Smooth muscle cell (in vitro differentiated cells): ENCODE results near the gene EEF2. TPM values are rescaled to one million over a fixed set of nuclear protein-coding genes. Genes with fewer than 3 reads are reported as not detected.

Source experiments
- DNase-seq: peaks from one replicate; lab custom pipeline; 2025; ENCODE audit not compliant: unreplicated experiment; lab: John Stamatoyannopoulos, UW
- H2AFZ ChIP-seq: fragments of 200-600 bp; sonication (generic); 2 replicates; pipeline ENCODE4 v1.6.0; 2016; ENCODE audit warnings: antibody characterized with exemption, low read depth, mild to moderate bottlenecking
- H3F3A ChIP-seq: fragments of 200-600 bp; sonication (generic); 2 replicates; pipeline ENCODE4 v1.6.0; 2017; ENCODE audit warnings: antibody characterized with exemption, low read depth
- H3K27ac ChIP-seq: fragments of 200-600 bp; sonication (generic); 2 replicates; pipeline ENCODE4 v1.5.1; 2016; ENCODE audit warnings: low read depth, mild to moderate bottlenecking
- H3K27me3 ChIP-seq: fragments of 200-600 bp; sonication (generic); 2 replicates; pipeline ENCODE4 v1.6.1; 2016; ENCODE audit warnings: low read depth, mild to moderate bottlenecking
- H3K36me3 ChIP-seq: fragments of 200-600 bp; sonication (generic); 2 replicates; pipeline ENCODE4 v1.5.1; 2016; ENCODE audit warnings: low read depth
- H3K4me1 ChIP-seq: fragments of 200-600 bp; sonication (generic); 2 replicates; pipeline ENCODE4 v1.5.1; 2016; ENCODE audit warnings: low read depth
- H3K4me2 ChIP-seq: fragments of 200-600 bp; sonication (generic); 2 replicates; pipeline ENCODE4 v1.6.0; 2016; ENCODE audit warnings: mild to moderate bottlenecking
- H3K4me3 ChIP-seq: fragments of 200-600 bp; sonication (generic); 2 replicates; pipeline ENCODE4 v1.5.1; 2016; ENCODE audit warnings: mild to moderate bottlenecking
- H3K79me2 ChIP-seq: fragments of 200-600 bp; sonication (generic); 2 replicates; pipeline ENCODE4 v1.6.0; 2016; ENCODE audit warnings: low read depth, mild to moderate bottlenecking
- H3K9ac ChIP-seq: fragments of 200-600 bp; sonication (generic); 2 replicates; pipeline ENCODE4 v1.6.0; 2016; ENCODE audit warnings: low read depth
- H3K9me3 ChIP-seq: fragments of 200-600 bp; sonication (generic); replicated peaks from 2 replicates; pipeline ENCODE4 v1.5.1; 2016; ENCODE audit warnings: low read depth
- H4K20me1 ChIP-seq: fragments of 200-600 bp; sonication (generic); 2 replicates; pipeline ENCODE4 v1.6.0; 2016; ENCODE audit warnings: low read depth
- CTCF ChIP-seq: fragments of 200-600 bp; sonication (generic); IDR thresholded peaks from 2 replicates; pipeline ENCODE4 v1.5.1; 2017; ENCODE audit warnings: borderline replicate concordance, mild to moderate bottlenecking, antibody characterized with exemption; ENCODE audit not compliant: insufficient read depth, poor library complexity, severe bottlenecking
- WGBS: methylation state at CpG from one replicate; pipeline ENCODE4 v1.1.7; 2016; ENCODE audit warnings: low lambda C conversion rate; 5-methylcytosine and 5-hydroxymethylcytosine counted together
- polyA plus RNA-seq: library from polyadenylated mRNA; unstranded; fragments of >200 nt; fragmentation: Nextera tagmentation; extraction: Ambion mirVana; gene quantifications from 2 replicates; pipeline ENCODE4 v1.2.1, GENCODE V29; 2016
- total RNA-seq: library from RNA; depleted of rRNA; stranded (reverse); fragments of >200 nt; gene quantifications from 2 replicates; pipeline ENCODE4 v1.2.3, GENCODE V29; 2014

Gene EEF2
- total and polyA plus RNA-seq, 2 experiments from 2014 or later, result 365 to 903 TPM

- no peaks in the 10 kb centered on the region for H3K9me3 ChIP-seq
- peaks cover 15% of the 10 kb centered on the region for H3K4me1 ChIP-seq
- H3K4me3 ChIP-seq, result no peak overlapping the region
- no peaks in the 10 kb centered on the region for H3K27me3 ChIP-seq
- H3K4me2 ChIP-seq, result no peak overlapping the region
- peaks cover 17% of the 10 kb centered on the region for H3F3A ChIP-seq
- no peak for TF ChIP-seq CTCF
- H2AFZ ChIP-seq, result no peak overlapping the region
- H4K20me1 ChIP-seq, result peaks cover 97% of the 10 kb centered on the region
- H3K27ac ChIP-seq, result no peak overlapping the region
- peaks cover 67% of the 10 kb centered on the region for H3K79me2 ChIP-seq
- no peak overlapping the region for H3K9ac ChIP-seq
- peaks cover 5% of the 10 kb centered on the region for H3K36me3 ChIP-seq
- DNase-seq, result no peak
- 98% methylated on average over 51 of the region's 60 CpGs for WGBS
Observed at GRCh38 chr19:3964256-3965194, 20.7 kb downstream of the EEF2 start.

DNA sequence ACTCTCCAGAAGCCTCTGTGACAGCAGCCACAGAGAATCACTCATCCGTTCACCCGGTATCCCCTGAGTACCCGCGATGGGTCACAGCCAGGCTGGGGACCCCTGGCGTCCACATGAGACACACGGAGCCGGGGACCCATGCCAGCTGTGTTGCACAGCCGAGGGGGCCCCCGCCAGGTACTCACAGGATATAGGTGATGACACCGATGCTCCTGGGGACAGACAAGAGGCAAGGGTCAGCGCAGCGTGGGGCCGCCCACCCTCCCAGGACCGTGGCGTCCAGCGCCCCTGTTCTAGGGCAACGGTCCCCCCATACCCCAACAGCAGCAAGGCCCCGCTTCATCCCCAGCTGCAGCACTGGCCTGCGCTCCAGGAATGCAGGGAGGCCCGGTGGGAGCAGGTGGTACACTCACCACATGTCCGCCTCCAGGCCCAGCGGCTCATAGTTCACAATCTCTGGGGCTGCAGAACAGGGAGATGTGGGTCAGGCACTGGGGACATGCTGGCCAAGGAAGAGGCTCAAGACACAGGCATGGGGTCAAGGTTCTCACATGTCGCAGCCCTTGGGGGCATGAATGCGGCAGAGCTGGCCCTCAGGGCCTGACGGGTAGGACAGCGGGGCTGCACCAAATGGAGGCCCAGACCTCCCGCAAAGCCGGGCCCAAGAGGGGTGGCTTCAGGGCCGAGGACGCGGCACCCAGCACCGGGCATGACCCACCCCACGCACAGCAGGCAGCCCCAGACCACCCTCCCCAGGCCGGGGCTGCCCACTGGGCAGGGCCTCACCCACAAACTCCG, 21.6 kb downstream of the EEF2 start:
- no peaks in the 10 kb centered on the region for H3K9me3 ChIP-seq
- H3K4me1 ChIP-seq, result peaks cover 11% of the 10 kb centered on the region
- H3K9ac ChIP-seq, result no peak overlapping the region
- no peak overlapping the region for H2AFZ ChIP-seq
- H3K4me3 ChIP-seq, result no peak overlapping the region
- peaks cover 99% of the 10 kb centered on the region for H4K20me1 ChIP-seq
- peaks cover 67% of the 10 kb centered on the region for H3K79me2 ChIP-seq
- H3K27me3 ChIP-seq, result no peaks in the 10 kb centered on the region
- DNase-seq, result no peak
- no peak overlapping the region for H3K4me2 ChIP-seq
- H3F3A ChIP-seq, result peaks cover 17% of the 10 kb centered on the region
- no peak overlapping the region for H3K27ac ChIP-seq
- 98% methylated on average over 30 of the region's 35 CpGs for WGBS
- no peak for TF ChIP-seq CTCF
- H3K36me3 ChIP-seq, result peaks cover 5% of the 10 kb centered on the region

GRCh38 chr19:3961007-3961406, 24.3 kb downstream of the EEF2 start:
- H3K4me3 ChIP-seq, result no peak overlapping the region
- H3K4me2 ChIP-seq, result no peak overlapping the region
- H3K9ac ChIP-seq, result no peak overlapping the region
- no peaks in the 10 kb centered on the region for H3K4me1 ChIP-seq
- no peak overlapping the region for H3K27ac ChIP-seq
- no peak for TF ChIP-seq CTCF
- 98% methylated on average over 19 of the region's 24 CpGs for WGBS
- DNase-seq, result no peak
- H3K79me2 ChIP-seq, result peaks cover 55% of the 10 kb centered on the region
- H3K36me3 ChIP-seq, result peaks cover 5% of the 10 kb centered on the region
- H4K20me1 ChIP-seq, result peaks cover 99% of the 10 kb centered on the region
- no peak overlapping the region for H2AFZ ChIP-seq
- no peaks in the 10 kb centered on the region for H3K27me3 ChIP-seq
- H3K9me3 ChIP-seq, result no peaks in the 10 kb centered on the region
- H3F3A ChIP-seq, result peaks cover 6% of the 10 kb centered on the region
